ENCODE results near the gene FKBP1A.

DNA sequence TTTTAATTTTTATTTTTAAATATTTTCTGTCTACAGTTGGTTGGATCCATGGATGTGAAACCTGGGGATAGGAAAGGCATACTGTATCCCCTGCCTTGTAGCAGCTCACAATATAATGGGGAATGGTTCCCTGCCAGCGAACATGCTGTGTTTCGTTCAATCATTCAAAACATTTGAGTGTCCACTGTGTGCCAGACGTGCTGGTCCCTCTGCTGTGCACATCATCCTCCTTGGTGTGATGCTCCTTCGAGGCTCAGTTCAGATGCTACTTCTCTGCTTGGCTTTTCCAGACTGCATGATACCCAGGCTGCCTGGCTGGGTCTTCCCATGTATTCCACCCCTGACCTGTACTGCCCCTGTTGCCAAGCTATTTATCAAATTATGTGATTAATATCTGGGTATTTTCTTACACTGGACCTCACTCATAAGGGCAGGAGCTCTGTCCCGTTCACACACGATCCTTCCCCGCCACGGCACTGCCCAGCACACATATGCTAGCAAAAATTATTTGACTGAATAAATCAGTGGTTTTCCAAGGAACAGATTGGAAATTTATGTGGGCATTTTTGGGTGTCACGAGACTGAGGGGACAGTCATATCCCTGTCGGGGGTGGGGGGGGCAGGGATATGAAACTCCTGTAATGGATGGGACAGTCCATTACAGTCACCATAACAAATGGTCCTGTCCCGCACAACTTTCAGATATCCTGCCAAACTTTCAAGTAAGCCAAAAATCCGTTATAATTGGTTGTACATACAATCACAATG is 68.8 kb downstream of the FKBP1A start:
- TF ChIP-seq, protein P1, sequence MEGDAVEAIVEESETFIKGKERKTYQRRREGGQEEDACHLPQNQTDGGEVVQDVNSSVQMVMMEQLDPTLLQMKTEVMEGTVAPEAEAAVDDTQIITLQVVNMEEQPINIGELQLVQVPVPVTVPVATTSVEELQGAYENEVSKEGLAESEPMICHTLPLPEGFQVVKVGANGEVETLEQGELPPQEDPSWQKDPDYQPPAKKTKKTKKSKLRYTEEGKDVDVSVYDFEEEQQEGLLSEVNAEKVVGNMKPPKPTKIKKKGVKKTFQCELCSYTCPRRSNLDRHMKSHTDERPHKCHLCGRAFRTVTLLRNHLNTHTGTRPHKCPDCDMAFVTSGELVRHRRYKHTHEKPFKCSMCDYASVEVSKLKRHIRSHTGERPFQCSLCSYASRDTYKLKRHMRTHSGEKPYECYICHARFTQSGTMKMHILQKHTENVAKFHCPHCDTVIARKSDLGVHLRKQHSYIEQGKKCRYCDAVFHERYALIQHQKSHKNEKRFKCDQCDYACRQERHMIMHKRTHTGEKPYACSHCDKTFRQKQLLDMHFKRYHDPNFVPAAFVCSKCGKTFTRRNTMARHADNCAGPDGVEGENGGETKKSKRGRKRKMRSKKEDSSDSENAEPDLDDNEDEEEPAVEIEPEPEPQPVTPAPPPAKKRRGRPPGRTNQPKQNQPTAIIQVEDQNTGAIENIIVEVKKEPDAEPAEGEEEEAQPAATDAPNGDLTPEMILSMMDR (IDR thresholded peaks at IDR 0.05; ENCODE audit: poor library complexity): no peak
- no peak for TF ChIP-seq EZH2 (IDR thresholded peaks at IDR 0.05; ENCODE audit: borderline replicate concordance)

Measured in hepatocyte (in vitro differentiated cells).